Measurements from ENCODE around the gene GARNL3. TPM values are rescaled to one million over a fixed set of nuclear protein-coding genes. Genes with fewer than 3 reads are reported as not detected.

Gene GARNL3
- total and polyA plus RNA-seq, 2 experiments from 2014 or later: 8.7 to 21.9 TPM

- peaks cover 41% of the 10 kb centered on the region for H3K4me1 Mint-ChIP-seq
- H3K9me2 ChIP-seq (ENCODE audit: insufficient read depth): peaks cover 4% of the 10 kb centered on the region; the same call in 1 of the 2 replicates
- H4K20me1 ChIP-seq (replicated peaks; ENCODE audit: insufficient read depth): no peaks in the 10 kb centered on the region
- H3K36me3 Mint-ChIP-seq (ENCODE audit: low read depth): peaks cover 29% of the 10 kb centered on the region; the same call in 2 of the 3 replicates
- TF ChIP-seq ZNF462 (CRISPR knock-in tag; IDR thresholded peaks at IDR 0.05) (no peak), NANOG (IDR thresholded peaks at IDR 0.05; ENCODE audit: borderline replicate concordance) (no peak), ETS1 (IDR thresholded peaks at IDR 0.05) (no peak), EZH2 (IDR thresholded peaks at IDR 0.05; ENCODE audit: low read depth, unreplicated experiment) (no peak), POLR2AphosphoS5 (IDR thresholded peaks at IDR 0.05; ENCODE audit: low read depth) (no peak), ZNF331 (CRISPR knock-in tag; IDR thresholded peaks at IDR 0.05; ENCODE audit: low read depth) (no peak), EZH2phosphoT487 (IDR thresholded peaks at IDR 0.05; ENCODE audit: unreplicated experiment) (no peak), CREB1 (CRISPR knock-in tag; IDR thresholded peaks at IDR 0.05; ENCODE audit: low read depth) (no peak), STAT1 (IDR thresholded peaks at IDR 0.05; ENCODE audit: unreplicated experiment) (no peak), CTCF (conservative IDR thresholded peaks at IDR 0.05; ENCODE audit: low read depth in 2 of 2) (no peak), REST (IDR thresholded peaks at IDR 0.05; ENCODE audit: unreplicated experiment) (no peak), ZNF114 (CRISPR knock-in tag; IDR thresholded peaks at IDR 0.05) (no peak), JUNB (IDR thresholded peaks at IDR 0.05; ENCODE audit: unreplicated experiment) (no peak)
- DNase-seq (ENCODE audit: low spot score): no peak
- no peak overlapping the region for H3K4me3 ChIP-seq
- no peaks in the 10 kb centered on the region for H3K27me3 ChIP-seq (ENCODE audit: insufficient read depth)
- no peak overlapping the region for H3K4me2 ChIP-seq
- no peaks in the 10 kb centered on the region; the same call in 2 of the 3 replicates for H3K9me3 Mint-ChIP-seq
- no peaks in the 10 kb centered on the region for H3K36me3 ChIP-seq (ENCODE audit: insufficient read depth)
- H2AFZ ChIP-seq: no peak overlapping the region
- H3K4me3 Mint-ChIP-seq: no peak overlapping the region
- peaks cover 2% of the 10 kb centered on the region; the same call in 1 of the 2 replicates for H3F3A ChIP-seq (replicated peaks; ENCODE audit: low read depth)
- peaks cover 2% of the 10 kb centered on the region for H3K27me3 Mint-ChIP-seq (ENCODE audit: insufficient read depth, low read depth, poor library complexity)
- H3K79me2 ChIP-seq (replicated peaks; ENCODE audit: insufficient read depth): peaks cover 4% of the 10 kb centered on the region; the same call in 1 of the 2 replicates
- no peak overlapping the region for H3K27ac ChIP-seq (ENCODE audit: low read depth)
- no peak overlapping the region for H3K27ac Mint-ChIP-seq
- peaks cover 45% of the 10 kb centered on the region for H3K4me1 ChIP-seq (ENCODE audit: insufficient read depth)
- no peak for ATAC-seq
Measured at GRCh38 chr9:127250896-127251391, 13.6 kb upstream of the GARNL3 start.
